Left lung (tissue), 10 donors: ENCODE measurements around the gene HDAC9. TPM values are rescaled to one million over a fixed set of nuclear protein-coding genes. Genes with fewer than 3 reads are reported as not detected.
A peak's percentile ranks its signal among the peaks of the same experiment; 100 is the strongest.

ENCODE experiments used
- ATAC-seq: fragments of 200-7000 bp; cut with Tn5 transposase; one replicate; pipeline ENCODE4 v1.9.1; 2020; ENCODE audit warnings: moderate library complexity
- DNase-seq, 4 donors: peaks; one replicate each; pipeline ENCODE4 v3.0.0-alpha.2; 2013 to 2020
- H3K27ac ChIP-seq, 2 donors: fragments of 200-600 bp; sonication (generic) in 1 of 2; one replicate each; pipeline versions ENCODE4 v1.5.0 to v1.8.0; 2020 to 2021
- H3K27me3 ChIP-seq, 2 donors: fragments of 200-600 bp; sonication (generic) in 1 of 2; one replicate each; pipeline versions ENCODE4 v1.5.0 to v1.8.0; 2020 to 2021
- H3K36me3 ChIP-seq, 2 donors: fragments of 200-600 bp; sonication (generic) in 1 of 2; one replicate each; pipeline versions ENCODE4 v1.5.0 to v1.8.0; 2020 to 2021
- H3K4me1 ChIP-seq, 2 donors: fragments of 200-600 bp; one replicate each; pipeline ENCODE4 v1.8.0; 2021
- H3K4me3 ChIP-seq, 2 donors: fragments of 200-600 bp; sonication (generic) in 1 of 2; one replicate each; pipeline versions ENCODE4 v1.5.0 to v1.8.0; 2020 to 2021; ENCODE audit warnings: mild to moderate bottlenecking in 1 of 2
- H3K9me3 ChIP-seq, 2 donors: fragments of 200-600 bp; sonication (generic) in 1 of 2; one replicate each; pipeline versions ENCODE4 v1.5.0 to v1.8.0; 2020 to 2021
- CTCF ChIP-seq, 2 donors: fragments of 200-600 bp; sonication (generic) in 1 of 2; IDR thresholded peaks; one replicate each; pipeline versions ENCODE4 v1.5.0 to v1.8.0; 2021; ENCODE audit warnings: antibody characterized with exemption in 2 of 2
- intact Hi-C, 2 donors: fragments of 100-400 bp; cut with DNase I; formaldehyde crosslinking; loops; one replicate each; pipeline versions ENCODE4 v1.11.2 to v1.14.2; 2022
- polyA plus RNA-seq, 6 donors: library from polyadenylated mRNA; unstranded; fragments of 120-200 nt; gene quantifications; one replicate each; pipeline ENCODE4 v1.2.1, GENCODE V29; 2013; ENCODE audit not compliant: insufficient read length in 6 of 6
- total RNA-seq, 2 donors: library from RNA; stranded (reverse); fragmentation: NEBNext Ultra II Directional; extraction: Animal tissue kit (Norgen Biotek cat#: 25700); gene quantifications; one replicate each; pipeline ENCODE4 v1.2.1, GENCODE V29; 2021
- donor health status: DM: no; HTN: yes; CAD: no.
- donor health status: DM: no; HTN: no; CAD: no.

The HDAC9 gene
- total and polyA plus RNA-seq, 8 donors: 6.7 to 13.2 (median 9.6) TPM

- TF ChIP-seq CTCF (IDR thresholded peaks at IDR 0.05): no peak
- no peak overlapping the region for H3K27ac ChIP-seq
- no peak overlapping the region for H3K4me3 ChIP-seq
- H3K27me3 ChIP-seq: no peaks in the 10 kb centered on the region
- H3K4me1 ChIP-seq: peaks cover 0 to 10% of the 10 kb centered on the region in 2 donors
- no peaks in the 10 kb centered on the region for H3K9me3 ChIP-seq
- peak in 1 of 4 donors; percentile 7 for DNase-seq
- ATAC-seq: no peak
- intact Hi-C loops: no loop called here
- H3K36me3 ChIP-seq: no peaks in the 10 kb centered on the region
Observed at GRCh38 chr7:18667466-18667865, 171.9 kb downstream of the HDAC9 start.

- Histone ChIP-seq H3K4me1 (peaks cover 0 to 10% of the 10 kb centered on the region in 2 donors), H3K9me3 (no peaks in the 10 kb centered on the region), H3K27me3 (no peaks in the 10 kb centered on the region), H3K4me3 (no peak overlapping the region), H3K27ac (no peak overlapping the region), H3K36me3 (no peaks in the 10 kb centered on the region)
- TF ChIP-seq CTCF (IDR thresholded peaks at IDR 0.05): no peak
- DNase-seq (no peak), ATAC-seq (no peak)
- intact Hi-C loops: no loop called here
Observed at GRCh38 chr7:18671176-18671575, 175.6 kb downstream of the HDAC9 start.

GRCh38 chr7:18675579-18675978 is 180.0 kb downstream of the HDAC9 start:
- TF ChIP-seq CTCF (IDR thresholded peaks at IDR 0.05): no peak
- no peaks in the 10 kb centered on the region for H3K36me3 ChIP-seq
- H3K27ac ChIP-seq: no peak overlapping the region
- no peaks in the 10 kb centered on the region for H3K4me1 ChIP-seq
- DNase-seq: no peak
- intact Hi-C loops: no loop called here
- no peak for ATAC-seq
- no peak overlapping the region for H3K4me3 ChIP-seq
- no peaks in the 10 kb centered on the region for H3K9me3 ChIP-seq
- no peaks in the 10 kb centered on the region for H3K27me3 ChIP-seq

- H3K4me3 ChIP-seq: no peak overlapping the region
- intact Hi-C loops: no loop called here
- TF ChIP-seq CTCF (IDR thresholded peaks at IDR 0.05): no peak
Observed at GRCh38 chr7:18679261-18679660, 183.7 kb downstream of the HDAC9 start.

GRCh38 chr7:18680576-18680975 is 185.0 kb downstream of the HDAC9 start:
- no peak overlapping the region for H3K4me3 ChIP-seq
- ATAC-seq (no peak), DNase-seq (no peak)
- H3K27ac ChIP-seq: no peak overlapping the region
- no peaks in the 10 kb centered on the region for H3K27me3 ChIP-seq
- no peak for TF ChIP-seq CTCF (IDR thresholded peaks at IDR 0.05)
- H3K9me3 ChIP-seq: no peaks in the 10 kb centered on the region
- intact Hi-C loops: no loop called here
- no peaks in the 10 kb centered on the region for H3K36me3 ChIP-seq
- H3K4me1 ChIP-seq: no peaks in the 10 kb centered on the region

More at GRCh38 chr7:18679261-18679660, 183.7 kb downstream of the HDAC9 start:
- H3K27me3 ChIP-seq: no peaks in the 10 kb centered on the region
- ATAC-seq (no peak), DNase-seq (no peak)
- no peaks in the 10 kb centered on the region for H3K4me1 ChIP-seq
- H3K27ac ChIP-seq: no peak overlapping the region
- H3K36me3 ChIP-seq: no peaks in the 10 kb centered on the region
- H3K9me3 ChIP-seq: no peaks in the 10 kb centered on the region
